NB4 (cell line): ENCODE results near the gene RALB.

Experiments used
- CTCF ChIP-seq: IDR thresholded peaks from one replicate; pipeline ENCODE4 v1.5.1; 2012; ENCODE audit warnings: low read depth, low read length
- MAX ChIP-seq: IDR thresholded peaks from 2 replicates; pipeline ENCODE4 v1.6.1; 2011; ENCODE audit warnings: low read depth, low read length
- MYC ChIP-seq: IDR thresholded peaks from 2 replicates; pipeline ENCODE4 v1.6.1; 2011; ENCODE audit warnings: low read depth, low read length
- POLR2A ChIP-seq: IDR thresholded peaks from 2 replicates; pipeline ENCODE4 v1.6.1; 2011; ENCODE audit warnings: mild to moderate bottlenecking; ENCODE audit not compliant: insufficient read length; ENCODE audit errors: extremely low read depth

GRCh38 chr2:120318626-120319025 lies 66.0 kb downstream of the RALB start:
- no peak for TF ChIP-seq POLR2A
- TF ChIP-seq CTCF, result no peak
- no peak for TF ChIP-seq MYC
- no peak for TF ChIP-seq MAX
